MM.1S (cell line): ENCODE data around the gene PCDH19.

Experiments
- EZH2phosphoT487 ChIP-seq: fragments of 300-600 bp; sonication (generic); IDR thresholded peaks from 2 replicates; pipeline ENCODE4 v1.6.1; 2018; ENCODE audit warnings: antibody characterized with exemption, low read length
- TF ChIP-seq, protein P1 (sequence below): fragments of 300-600 bp; sonication (generic); IDR thresholded peaks from 2 replicates; pipeline ENCODE4 v1.5.1; 2016; ENCODE audit warnings: antibody characterized with exemption, low read length, mixed read lengths

DNA sequence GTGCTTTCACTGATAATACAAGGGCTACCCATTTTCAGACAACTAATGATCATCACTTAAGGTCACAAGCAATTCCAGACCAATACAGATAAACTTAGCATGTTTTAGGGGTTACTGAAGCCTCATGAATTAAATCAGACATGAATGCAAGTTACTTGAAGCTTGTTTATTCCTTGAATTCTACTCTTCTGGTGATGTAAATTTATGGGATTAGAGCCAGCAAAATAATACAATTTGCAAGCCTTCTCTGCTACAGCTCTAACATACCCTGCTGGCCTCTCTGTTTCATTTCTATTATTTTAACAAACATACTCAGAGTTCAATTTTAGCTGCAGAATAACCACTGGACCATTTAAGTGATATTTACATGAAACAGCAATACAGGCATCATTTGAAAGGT lies 60.7 kb downstream of the PCDH19 start:
- no peak for TF ChIP-seq EZH2phosphoT487
- TF ChIP-seq, protein P1, sequence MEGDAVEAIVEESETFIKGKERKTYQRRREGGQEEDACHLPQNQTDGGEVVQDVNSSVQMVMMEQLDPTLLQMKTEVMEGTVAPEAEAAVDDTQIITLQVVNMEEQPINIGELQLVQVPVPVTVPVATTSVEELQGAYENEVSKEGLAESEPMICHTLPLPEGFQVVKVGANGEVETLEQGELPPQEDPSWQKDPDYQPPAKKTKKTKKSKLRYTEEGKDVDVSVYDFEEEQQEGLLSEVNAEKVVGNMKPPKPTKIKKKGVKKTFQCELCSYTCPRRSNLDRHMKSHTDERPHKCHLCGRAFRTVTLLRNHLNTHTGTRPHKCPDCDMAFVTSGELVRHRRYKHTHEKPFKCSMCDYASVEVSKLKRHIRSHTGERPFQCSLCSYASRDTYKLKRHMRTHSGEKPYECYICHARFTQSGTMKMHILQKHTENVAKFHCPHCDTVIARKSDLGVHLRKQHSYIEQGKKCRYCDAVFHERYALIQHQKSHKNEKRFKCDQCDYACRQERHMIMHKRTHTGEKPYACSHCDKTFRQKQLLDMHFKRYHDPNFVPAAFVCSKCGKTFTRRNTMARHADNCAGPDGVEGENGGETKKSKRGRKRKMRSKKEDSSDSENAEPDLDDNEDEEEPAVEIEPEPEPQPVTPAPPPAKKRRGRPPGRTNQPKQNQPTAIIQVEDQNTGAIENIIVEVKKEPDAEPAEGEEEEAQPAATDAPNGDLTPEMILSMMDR: no peak
